DOHH2 (cell line): ENCODE data around the gene LNX1.

Source experiments
- EZH2phosphoT487 ChIP-seq: fragments of 200-600 bp; sonication (generic); IDR thresholded peaks from 2 replicates; pipeline ENCODE4 v1.6.1; 2017; ENCODE audit warnings: borderline replicate concordance, mild to moderate bottlenecking, antibody characterized with exemption, low read length, moderate library complexity, mixed read lengths
- TF ChIP-seq, protein P1 (sequence below): fragments of 200-600 bp; sonication (generic); IDR thresholded peaks from one replicate; pipeline ENCODE4 v1.5.1; 2014; ENCODE audit warnings: antibody characterized with exemption, mild to moderate bottlenecking, low read depth, low read length; ENCODE audit not compliant: poor library complexity, severe bottlenecking

DNA sequence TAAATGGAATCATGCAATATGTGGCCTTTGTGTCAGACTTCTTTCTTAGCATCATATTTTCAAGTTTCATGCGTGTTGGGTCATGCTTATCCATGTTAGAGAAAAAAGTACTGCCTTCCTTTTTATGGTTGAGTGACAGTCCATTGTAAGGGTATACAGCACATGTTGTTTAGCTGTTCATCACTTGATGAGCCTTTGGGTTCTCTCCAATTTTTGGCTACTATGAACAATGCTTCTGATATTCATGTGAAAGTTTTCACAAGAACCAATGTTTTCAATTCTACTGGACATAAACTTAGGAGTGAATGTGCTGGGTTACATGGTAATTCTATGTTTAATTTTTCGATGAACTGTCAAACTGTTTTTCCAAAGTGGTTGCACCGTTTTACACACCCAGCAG is 28.1 kb upstream of the LNX1 start:
- TF ChIP-seq, protein P1, sequence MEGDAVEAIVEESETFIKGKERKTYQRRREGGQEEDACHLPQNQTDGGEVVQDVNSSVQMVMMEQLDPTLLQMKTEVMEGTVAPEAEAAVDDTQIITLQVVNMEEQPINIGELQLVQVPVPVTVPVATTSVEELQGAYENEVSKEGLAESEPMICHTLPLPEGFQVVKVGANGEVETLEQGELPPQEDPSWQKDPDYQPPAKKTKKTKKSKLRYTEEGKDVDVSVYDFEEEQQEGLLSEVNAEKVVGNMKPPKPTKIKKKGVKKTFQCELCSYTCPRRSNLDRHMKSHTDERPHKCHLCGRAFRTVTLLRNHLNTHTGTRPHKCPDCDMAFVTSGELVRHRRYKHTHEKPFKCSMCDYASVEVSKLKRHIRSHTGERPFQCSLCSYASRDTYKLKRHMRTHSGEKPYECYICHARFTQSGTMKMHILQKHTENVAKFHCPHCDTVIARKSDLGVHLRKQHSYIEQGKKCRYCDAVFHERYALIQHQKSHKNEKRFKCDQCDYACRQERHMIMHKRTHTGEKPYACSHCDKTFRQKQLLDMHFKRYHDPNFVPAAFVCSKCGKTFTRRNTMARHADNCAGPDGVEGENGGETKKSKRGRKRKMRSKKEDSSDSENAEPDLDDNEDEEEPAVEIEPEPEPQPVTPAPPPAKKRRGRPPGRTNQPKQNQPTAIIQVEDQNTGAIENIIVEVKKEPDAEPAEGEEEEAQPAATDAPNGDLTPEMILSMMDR = no peak
- no peak for TF ChIP-seq EZH2phosphoT487
